Esophagus muscularis mucosa (tissue), 4 donors: ENCODE measurements around the gene WT1. TPM values are rescaled to one million over a fixed set of nuclear protein-coding genes. Genes with fewer than 3 reads are reported as not detected.

Experiments used
- DNase-seq: peaks from one replicate; pipeline ENCODE4 v3.0.0-alpha.2; 2017; ENCODE audit errors: extremely low spot score
- H3K27ac ChIP-seq, 4 donors: fragments of 200-600 bp; sonication (generic); replicated peaks in 1 of 4; 1 replicate in 3 of 4; 2 replicates in 1 of 4; pipeline ENCODE4 v1.5.1; 2016 to 2019; ENCODE audit warnings: mild to moderate bottlenecking in 1 of 4
- H3K27me3 ChIP-seq, 4 donors: fragments of 200-600 bp; sonication (generic); one replicate each; pipeline versions ENCODE4 v1.5.1 to v1.6.0; 2016 to 2019
- H3K36me3 ChIP-seq, 4 donors: fragments of 200-600 bp; sonication (generic); one replicate each; pipeline ENCODE4 v1.5.1; 2016 to 2019
- H3K4me1 ChIP-seq, 4 donors: fragments of 200-600 bp; sonication (generic); one replicate each; pipeline ENCODE4 v1.5.1; 2016 to 2019
- H3K4me3 ChIP-seq, 4 donors: fragments of 200-600 bp; sonication (generic); 1 replicate in 2 of 4; 2 replicates in 2 of 4; pipeline ENCODE4 v1.5.1; 2016 to 2019; ENCODE audit warnings: mild to moderate bottlenecking in 4 of 4, moderate library complexity in 1 of 4
- H3K9me3 ChIP-seq, 4 donors: fragments of 200-600 bp; sonication (generic); 1 replicate in 3 of 4; 2 replicates in 1 of 4; pipeline ENCODE4 v1.5.1; 2016 to 2019
- EP300 ChIP-seq: sonication (generic); formaldehyde crosslinking; IDR thresholded peaks from one replicate; pipeline ENCODE4 v1.6.1; 2017; ENCODE audit warnings: antibody characterized with exemption
- POLR2A ChIP-seq: fragments of 450-650 bp; IDR thresholded peaks from one replicate; pipeline ENCODE4 v1.6.1; 2017; ENCODE audit warnings: antibody characterized with exemption, moderate library complexity, mild to moderate bottlenecking, low read depth
- POLR2AphosphoS5 ChIP-seq, 2 donors: sonication (generic); formaldehyde crosslinking; IDR thresholded peaks; one replicate each; pipeline ENCODE4 v1.6.1; 2017; ENCODE audit warnings: antibody characterized with exemption in 2 of 2
- WGBS: methylation state at CpG from one replicate; pipeline ENCODE4 v1.1.5; 2018; 5-methylcytosine and 5-hydroxymethylcytosine counted together
- intact Hi-C: fragments of 100-400 bp; cut with DNase I; formaldehyde crosslinking; loops from one replicate; pipeline ENCODE4 v1.15.1; 2023
- total RNA-seq, 4 donors: library from RNA; depleted of rRNA; stranded (reverse); fragments of >200 nt; gene quantifications; one replicate each; pipeline versions ENCODE4 v1.1.0 to v1.2.1, GENCODE V29; 2016
- TF ChIP-seq, protein P1 (sequence below), 3 experiments: fragments of 200-600 bp in 2 of 3; fragments of 450-650 bp in 1 of 3; sonication (generic) in 2 of 3; IDR thresholded peaks; one replicate each; pipeline ENCODE4 v1.5.1; 2017 to 2019; ENCODE audit warnings: antibody characterized with exemption in 3 of 3, mild to moderate bottlenecking in 2 of 3, moderate library complexity in 1 of 3

The WT1 gene
- total RNA-seq, 4 donors from 2014 or later, result 0.42 to 3.5 (median 3.1) TPM; not detected in 1

- 24% methylated on average over 56 of the region's 59 CpGs for WGBS
- H3K9me3 ChIP-seq, result no peaks in the 10 kb centered on the region
- H3K4me1 ChIP-seq, result peaks cover 10 to 49% (median 42%) of the 10 kb centered on the region in 4 donors
- no peak overlapping the region for H3K27ac ChIP-seq
- TF ChIP-seq POLR2AphosphoS5 (IDR thresholded peaks at IDR 0.05) (no peak), POLR2A (no peak), EP300 (no peak)
- TF ChIP-seq, protein P1, sequence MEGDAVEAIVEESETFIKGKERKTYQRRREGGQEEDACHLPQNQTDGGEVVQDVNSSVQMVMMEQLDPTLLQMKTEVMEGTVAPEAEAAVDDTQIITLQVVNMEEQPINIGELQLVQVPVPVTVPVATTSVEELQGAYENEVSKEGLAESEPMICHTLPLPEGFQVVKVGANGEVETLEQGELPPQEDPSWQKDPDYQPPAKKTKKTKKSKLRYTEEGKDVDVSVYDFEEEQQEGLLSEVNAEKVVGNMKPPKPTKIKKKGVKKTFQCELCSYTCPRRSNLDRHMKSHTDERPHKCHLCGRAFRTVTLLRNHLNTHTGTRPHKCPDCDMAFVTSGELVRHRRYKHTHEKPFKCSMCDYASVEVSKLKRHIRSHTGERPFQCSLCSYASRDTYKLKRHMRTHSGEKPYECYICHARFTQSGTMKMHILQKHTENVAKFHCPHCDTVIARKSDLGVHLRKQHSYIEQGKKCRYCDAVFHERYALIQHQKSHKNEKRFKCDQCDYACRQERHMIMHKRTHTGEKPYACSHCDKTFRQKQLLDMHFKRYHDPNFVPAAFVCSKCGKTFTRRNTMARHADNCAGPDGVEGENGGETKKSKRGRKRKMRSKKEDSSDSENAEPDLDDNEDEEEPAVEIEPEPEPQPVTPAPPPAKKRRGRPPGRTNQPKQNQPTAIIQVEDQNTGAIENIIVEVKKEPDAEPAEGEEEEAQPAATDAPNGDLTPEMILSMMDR (IDR thresholded peaks at IDR 0.05), result no peak
- intact Hi-C loops, result no loop called here
- no peak for DNase-seq
- H3K4me3 ChIP-seq, result no peak overlapping the region
- peaks cover 0 to 100% (median 65%) of the 10 kb centered on the region in 4 donors for H3K27me3 ChIP-seq
- no peaks in the 10 kb centered on the region for H3K36me3 ChIP-seq
Observed at GRCh38 chr11:32430568-32431381, 4.6 kb downstream of the WT1 start.

GRCh38 chr11:32429477-32429876 lies 5.9 kb downstream of the WT1 start:
- no peak for DNase-seq
- Histone ChIP-seq H3K27ac (no peak overlapping the region), H3K9me3 (no peaks in the 10 kb centered on the region), H3K36me3 (no peaks in the 10 kb centered on the region), H3K27me3 (peaks cover 0 to 98% (median 56%) of the 10 kb centered on the region in 4 donors), H3K4me3 (no peak overlapping the region), H3K4me1 (peaks cover 10 to 36% (median 29%) of the 10 kb centered on the region in 4 donors)
- intact Hi-C loops, result no loop called here
- 46% methylated on average over 5 of the region's 5 CpGs for WGBS
- TF ChIP-seq POLR2A (no peak), EP300 (no peak), POLR2AphosphoS5 (IDR thresholded peaks at IDR 0.05) (no peak)
- TF ChIP-seq, protein P1 (IDR thresholded peaks at IDR 0.05), result no peak

GRCh38 chr11:32428665-32429303 lies 6.6 kb downstream of the WT1 start:
- DNase-seq, result no peak
- intact Hi-C loops, result no loop called here
- Histone ChIP-seq H3K27ac (no peak overlapping the region), H3K36me3 (no peaks in the 10 kb centered on the region), H3K9me3 (no peaks in the 10 kb centered on the region), H3K4me3 (no peak overlapping the region), H3K4me1 (peaks cover 10 to 29% (median 22%) of the 10 kb centered on the region in 4 donors), H3K27me3 (peaks cover 0 to 98% (median 50%) of the 10 kb centered on the region in 4 donors)
- TF ChIP-seq, protein P1 (IDR thresholded peaks at IDR 0.05), result no peak
- no peak for TF ChIP-seq EP300
- TF ChIP-seq POLR2AphosphoS5 (IDR thresholded peaks at IDR 0.05), result no peak
- TF ChIP-seq POLR2A, result no peak
- 35% methylated on average over 26 of the region's 31 CpGs for WGBS

- intact Hi-C loops, result no loop called here
Observed at GRCh38 chr11:32427935-32428664, 7.2 kb downstream of the WT1 start.

More at GRCh38 chr11:32427935-32428664, 7.2 kb downstream of the WT1 start:
- no peak overlapping the region for H3K4me3 ChIP-seq
- peaks cover 13 to 22% (median 15%) of the 10 kb centered on the region in 4 donors for H3K4me1 ChIP-seq
- peaks cover 0 to 98% (median 43%) of the 10 kb centered on the region in 4 donors for H3K27me3 ChIP-seq
- TF ChIP-seq POLR2A, result no peak
- TF ChIP-seq POLR2AphosphoS5 (IDR thresholded peaks at IDR 0.05), result no peak
- TF ChIP-seq, protein P1 (IDR thresholded peaks at IDR 0.05), result no peak
- TF ChIP-seq EP300, result no peak
- no peak for DNase-seq
- no peak overlapping the region for H3K27ac ChIP-seq
- no peaks in the 10 kb centered on the region for H3K36me3 ChIP-seq
- 52% methylated on average over 28 of the region's 41 CpGs for WGBS
- no peaks in the 10 kb centered on the region for H3K9me3 ChIP-seq
